ENCODE data around the gene TTN.

- TF ChIP-seq CTCF (IDR thresholded peaks at IDR 0.05) (no peak), POLR2A (IDR thresholded peaks at IDR 0.05) (no peak)
Measured at GRCh38 chr2:178482437-178482836, 324.8 kb downstream of the TTN start.

Measured in ovary (tissue), 3 donors.